GM21515 (cell line): ENCODE measurements around the gene RAB5A.
"Not testable (repeated sequence)": the region's sequence is repeated elsewhere in the genome, so short reads cannot be mapped to it uniquely, and the experiment has no call there.

ENCODE experiments used
- ATAC-seq: cut with Tn5 transposase; IDR thresholded peaks from one replicate; pipeline ENCODE4 v1.9.1; 2021; ENCODE audit not compliant: unreplicated experiment

RAB5A gene, protein sequence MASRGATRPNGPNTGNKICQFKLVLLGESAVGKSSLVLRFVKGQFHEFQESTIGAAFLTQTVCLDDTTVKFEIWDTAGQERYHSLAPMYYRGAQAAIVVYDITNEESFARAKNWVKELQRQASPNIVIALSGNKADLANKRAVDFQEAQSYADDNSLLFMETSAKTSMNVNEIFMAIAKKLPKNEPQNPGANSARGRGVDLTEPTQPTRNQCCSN

DNA sequence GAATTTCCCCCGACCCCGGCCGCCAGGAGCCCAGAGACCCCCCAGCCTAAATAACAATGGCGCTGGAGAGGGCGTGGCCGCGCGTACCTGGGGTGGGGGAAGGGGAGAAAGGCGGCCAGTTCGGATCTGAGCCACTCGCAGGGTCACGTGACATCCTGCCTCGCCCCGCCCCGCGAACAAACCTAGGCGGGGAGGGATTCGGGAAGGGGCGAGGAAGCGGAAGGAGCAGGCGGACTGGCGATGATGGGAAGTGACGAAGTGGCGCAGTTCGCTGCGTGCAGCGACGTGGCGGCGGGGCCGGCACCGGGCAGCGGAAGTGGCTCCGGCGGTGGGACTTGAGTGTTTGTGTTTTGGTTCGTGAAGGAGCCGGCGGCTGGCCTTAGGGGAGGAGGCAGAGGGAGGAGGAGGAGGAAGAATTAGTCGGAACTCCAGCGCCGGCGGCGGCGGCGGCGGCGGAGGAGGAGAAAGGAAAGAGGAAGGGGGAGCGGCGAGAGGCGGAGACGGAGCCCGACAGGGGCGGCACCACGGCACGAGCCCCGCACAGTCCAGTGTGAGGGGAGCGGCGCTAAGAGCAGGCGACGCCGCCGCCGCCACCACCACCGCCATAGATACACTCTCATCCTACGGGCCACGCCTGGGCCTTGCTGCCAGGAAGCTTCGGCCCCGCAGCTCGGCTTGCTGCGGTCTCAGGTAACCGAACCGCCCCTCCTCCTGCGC is at the start of gene RAB5A:
Gene RAB5A (plus strand): TSS at position 266 of the 717 bp plus-strand sequence. CDS start 3,802 bp downstream, outside the sequence.
- ATAC-seq = peak; percentile 98

DNA sequence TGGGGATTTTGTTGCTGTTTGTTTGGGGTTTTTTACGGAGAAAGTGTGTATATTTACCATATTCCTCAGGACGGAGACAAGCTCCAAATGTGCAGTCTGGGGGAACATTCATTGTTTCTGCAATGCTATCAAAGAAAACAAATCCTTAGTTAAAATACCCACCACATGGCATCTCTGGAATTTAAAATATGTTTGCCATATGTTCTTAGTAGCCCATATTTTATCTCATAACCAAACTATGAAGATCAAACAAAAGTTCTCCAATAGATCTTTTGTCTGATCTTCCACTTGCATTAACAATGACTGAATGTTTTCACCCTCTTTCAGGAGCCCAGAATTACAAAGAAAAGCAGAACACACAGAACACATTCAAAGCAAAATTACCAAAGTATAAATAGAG is 48.2 kb upstream of the RAB5A start:
- no peak for ATAC-seq

DNA sequence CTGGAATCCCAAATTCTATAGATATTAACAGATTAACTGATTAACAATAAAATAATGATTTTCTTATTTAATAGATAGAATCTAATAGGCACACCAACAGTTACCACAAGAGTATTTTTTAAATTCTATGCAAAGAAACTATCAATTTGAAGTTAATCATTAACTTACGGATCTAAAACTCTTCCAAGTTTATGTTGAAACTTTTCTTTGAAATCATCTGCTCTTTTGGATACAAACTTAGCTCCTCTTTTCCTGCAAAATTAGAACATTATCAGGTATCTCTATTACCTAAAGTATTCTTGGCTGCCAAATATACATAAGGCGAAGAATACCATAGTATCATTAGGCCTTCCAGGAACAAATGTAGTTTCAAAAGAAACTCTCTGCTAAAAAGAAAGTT is 47.6 kb upstream of the RAB5A start:
- ATAC-seq = no peak

GRCh38 chr3:19899833-19900232 is 47.1 kb upstream of the RAB5A start:
- ATAC-seq = not testable (repeated sequence)

DNA sequence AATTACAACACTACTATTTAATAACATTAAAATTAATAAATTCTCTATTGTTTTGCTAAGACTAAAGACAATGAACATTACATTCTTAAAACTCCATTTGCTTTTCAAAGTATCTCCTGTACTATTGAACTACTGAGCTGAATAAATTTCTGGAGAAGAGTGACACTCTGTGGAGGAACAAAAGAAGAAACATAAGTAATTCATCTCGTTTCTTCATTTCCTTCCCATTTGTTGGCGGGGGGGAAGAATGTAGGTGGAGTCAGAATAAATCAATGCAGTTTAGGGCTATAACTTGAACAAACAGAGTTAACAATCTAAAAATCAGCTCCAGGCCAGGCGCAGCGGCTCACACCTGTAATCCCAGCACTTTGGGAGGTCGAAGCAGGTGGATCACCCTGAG is 45.6 kb upstream of the RAB5A start:
- ATAC-seq = no peak

DNA sequence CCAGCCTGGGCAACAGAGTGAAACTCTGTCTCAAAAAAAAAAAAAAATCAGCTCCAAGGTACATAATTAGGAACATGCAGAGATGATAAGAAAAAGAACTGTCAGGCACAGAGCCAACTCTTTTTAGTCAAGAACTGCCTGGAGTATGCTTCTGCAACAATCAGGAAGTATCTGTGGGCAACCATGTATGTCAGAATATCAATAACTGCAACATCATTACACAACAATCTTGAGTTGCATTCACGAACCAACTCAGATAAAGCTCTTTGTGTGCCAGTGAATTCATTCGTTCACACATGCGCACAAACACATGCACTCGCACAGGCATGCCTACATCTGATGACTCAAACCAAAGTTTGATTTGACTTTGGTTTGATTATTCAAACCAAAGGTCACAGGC is 45.0 kb upstream of the RAB5A start:
- ATAC-seq = no peak

DNA sequence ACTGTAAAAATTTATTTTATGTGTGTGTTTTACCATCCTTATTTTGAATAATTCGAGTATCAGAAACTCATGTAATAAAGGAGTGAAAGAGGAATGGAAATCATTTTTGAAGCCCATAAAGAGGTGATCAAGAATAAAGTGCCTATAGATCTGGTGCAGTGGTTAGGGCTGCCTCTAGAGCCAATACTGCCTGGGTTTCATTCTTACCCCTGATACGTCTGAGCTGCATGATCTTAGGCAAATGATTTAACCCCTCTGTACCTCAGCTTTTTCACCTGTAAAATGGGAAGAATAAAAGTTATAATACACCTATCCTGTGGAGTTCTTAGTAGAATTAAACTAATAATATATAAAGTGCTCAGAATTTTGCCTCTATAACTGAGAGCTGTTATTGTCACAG is 43.2 kb upstream of the RAB5A start:
- ATAC-seq = no peak

GRCh38 chr3:19907523-19907922 is 39.4 kb upstream of the RAB5A start:
- ATAC-seq = no peak

DNA sequence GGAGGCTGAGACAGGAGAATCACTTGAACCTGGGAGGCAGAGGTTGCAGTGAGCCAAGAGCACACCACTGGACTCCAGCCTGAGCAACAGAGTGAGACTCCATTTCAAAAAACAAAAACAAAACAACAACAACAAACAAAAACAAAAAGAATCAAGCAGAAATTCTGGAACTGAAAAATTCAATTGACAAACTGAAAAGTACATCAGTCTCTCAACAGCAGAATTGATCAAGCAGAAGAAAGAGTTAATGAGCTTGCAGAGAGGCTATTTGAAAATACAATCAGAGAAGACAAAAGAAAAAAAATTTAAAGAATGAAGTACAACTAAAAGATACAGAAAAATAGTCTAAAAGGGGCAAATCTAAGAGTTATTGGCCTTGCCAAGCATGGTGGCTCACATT is 35.4 kb upstream of the RAB5A start:
- ATAC-seq = no peak

DNA sequence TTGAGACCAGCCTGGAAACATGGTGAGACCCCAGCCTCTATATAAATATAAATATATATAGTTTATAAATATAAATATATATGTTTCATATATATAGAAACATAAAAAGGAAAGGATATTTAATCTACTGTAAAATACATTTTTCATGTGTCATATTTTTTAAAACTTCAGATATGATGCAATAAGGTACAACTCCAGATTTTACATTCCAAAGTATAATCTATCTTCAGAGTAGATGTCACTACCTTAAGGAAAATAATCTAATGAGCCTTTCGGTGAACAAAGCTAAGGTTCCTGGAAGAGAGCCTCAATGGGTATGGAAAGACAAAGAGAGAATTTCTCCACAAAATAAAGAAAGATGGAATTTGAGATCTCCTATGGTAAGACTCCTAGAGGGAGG is 29.7 kb upstream of the RAB5A start:
- ATAC-seq = no peak

DNA sequence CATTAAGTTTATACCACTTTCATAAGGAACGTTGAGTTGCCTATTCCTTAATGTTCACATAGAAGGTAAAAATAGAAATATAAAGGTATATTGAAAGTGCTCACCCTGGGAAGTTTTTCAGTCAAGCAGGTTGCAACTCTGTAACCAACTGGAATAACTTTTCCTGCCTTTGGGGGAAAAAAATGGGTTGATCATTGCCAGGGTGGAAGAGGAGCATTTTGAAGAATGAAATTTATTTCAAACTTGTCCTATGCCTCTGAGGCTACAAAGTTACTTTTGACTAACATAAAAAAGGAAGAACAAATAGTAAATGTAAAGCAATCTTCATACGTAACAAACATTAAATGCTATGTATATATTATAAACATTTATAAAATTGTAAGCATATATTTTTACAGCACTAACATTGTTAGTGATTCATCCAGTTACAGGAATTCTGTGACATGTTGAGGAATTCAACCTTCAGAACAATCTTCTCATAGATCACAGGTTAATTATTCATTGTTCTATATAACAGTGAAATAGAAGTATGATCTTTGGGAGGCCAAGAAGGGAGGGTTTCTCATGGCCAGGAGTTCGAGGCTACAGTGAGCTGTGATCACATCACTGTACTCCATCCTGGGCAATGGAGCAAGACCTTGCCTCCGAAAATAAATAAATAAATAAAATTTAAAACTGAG is 26.4 kb upstream of the RAB5A start:
- no peak for ATAC-seq

- ATAC-seq = peak; percentile 89
Observed at GRCh38 chr3:19931180-19931692, 15.7 kb upstream of the RAB5A start.

- ATAC-seq = peak; percentile 33
Observed at GRCh38 chr3:19931767-19932188, 15.1 kb upstream of the RAB5A start.

DNA sequence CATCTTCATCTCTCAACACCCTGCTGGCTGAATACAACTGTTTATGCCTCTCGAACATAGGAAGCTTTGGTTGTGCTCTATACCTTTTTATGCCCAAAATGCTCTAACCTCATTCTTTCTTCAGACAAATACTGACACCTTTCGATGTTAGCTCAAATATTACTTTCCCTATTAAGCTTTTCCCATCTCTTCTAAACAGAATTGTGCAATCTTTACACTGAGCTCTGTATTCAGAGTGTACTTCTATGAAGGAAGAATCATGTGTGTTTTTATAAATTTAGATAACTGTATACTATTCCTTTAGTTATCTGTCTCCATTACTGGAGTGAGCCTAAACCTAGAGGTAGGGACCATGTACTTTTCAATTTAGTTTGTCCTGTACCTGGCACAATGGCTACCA is 14.5 kb upstream of the RAB5A start:
- no peak for ATAC-seq

GRCh38 chr3:19934098-19934566 is 12.8 kb upstream of the RAB5A start, which contains the start of gene EFHB:
EFHB (minus strand) TSS chr3:19934217; CDS start chr3:19934018, 199 bp downstream.
- no peak for ATAC-seq

- ATAC-seq = no peak
Observed at GRCh38 chr3:19937459-19938294, 9.2 kb upstream of the RAB5A start.

GRCh38 chr3:19938295-19938627 is 8.6 kb upstream of the RAB5A start:
- ATAC-seq = no peak

GRCh38 chr3:19940643-19941042 is 6.3 kb upstream of the RAB5A start:
- no peak for ATAC-seq

GRCh38 chr3:19945534-19945933 is 1.4 kb upstream of the RAB5A start:
- ATAC-seq = no peak

GRCh38 chr3:19945969-19946831 is 697 bp upstream of the RAB5A start:
- peak; percentile 11 for ATAC-seq
